HL-60 (cell line): ENCODE measurements around the gene SCYGR3.

Source experiments
- DNase-seq, 2 experiments: peaks; one replicate each; pipeline ENCODE4 v3.0.0-alpha.2; 2010 to 2020; ENCODE audit warnings: low read depth in 1 of 2, low spot score in 1 of 2
- H3K27ac ChIP-seq: fragments of 250-450 bp; sonication (Bioruptor Pico); replicated peaks from 2 replicates; pipeline ENCODE4 v1.5.1; 2020; ENCODE audit warnings: mild to moderate bottlenecking, moderate library complexity
- H3K27me3 ChIP-seq: fragments of 250-450 bp; sonication (Bioruptor Pico); 2 replicates; pipeline ENCODE4 v1.5.1; 2021; ENCODE audit warnings: mild to moderate bottlenecking, moderate library complexity; ENCODE audit not compliant: insufficient read depth, poor library complexity, severe bottlenecking
- H3K4me3 ChIP-seq: replicated peaks from 2 replicates; pipeline ENCODE4 v1.5.1; 2011; ENCODE audit warnings: mild to moderate bottlenecking, control low read depth, low read length; ENCODE audit not compliant: insufficient read depth
- GABPA ChIP-seq: IDR thresholded peaks from 2 replicates; pipeline ENCODE4 v1.6.1; 2012; ENCODE audit warnings: low read depth
- POLR2AphosphoS5 ChIP-seq: IDR thresholded peaks from 2 replicates; pipeline ENCODE4 v1.6.1; 2012; ENCODE audit warnings: low read depth
- SPI1 ChIP-seq: IDR thresholded peaks from 2 replicates; pipeline ENCODE4 v1.6.1; 2012; ENCODE audit warnings: low read depth, mild to moderate bottlenecking, borderline replicate concordance
- TF ChIP-seq, protein P1 (sequence below): IDR thresholded peaks from 2 replicates; pipeline ENCODE4 v1.6.1; 2012; ENCODE audit warnings: low read depth; ENCODE audit not compliant: insufficient replicate concordance
- TF ChIP-seq, protein P2 (sequence below): IDR thresholded peaks from one replicate; pipeline ENCODE4 v1.5.1; 2011; ENCODE audit warnings: low read length, control low read depth, inconsistent platforms; ENCODE audit not compliant: insufficient read depth

The SCYGR3 gene

DNA sequence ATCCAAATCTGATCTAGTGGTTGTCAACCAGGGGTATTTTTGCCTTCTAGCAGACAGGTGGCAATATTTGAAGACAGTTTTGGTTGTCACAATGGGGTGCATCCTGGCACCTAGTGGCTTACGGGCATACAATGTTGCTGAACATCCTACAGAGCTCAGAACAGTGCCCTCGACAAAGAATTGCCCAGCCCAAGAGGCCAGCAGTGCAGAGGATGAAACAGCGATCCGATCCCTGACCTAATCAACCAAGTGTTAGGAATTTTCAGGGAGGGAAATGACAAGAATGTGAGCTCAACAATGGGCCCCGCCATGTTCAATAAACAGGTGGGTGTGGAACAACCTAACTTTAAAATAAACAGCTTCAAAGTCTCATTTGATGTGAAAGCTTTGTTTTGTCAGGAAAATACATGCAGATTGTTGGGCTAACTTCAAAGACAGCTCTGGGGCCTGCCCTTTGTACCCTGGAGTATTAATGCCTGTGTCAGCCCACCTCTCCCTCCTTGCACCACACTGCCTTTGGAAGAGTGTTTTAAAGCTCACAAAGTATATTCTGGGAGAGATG, 29.4 kb upstream of the SCYGR3 start:
- Histone ChIP-seq H3K4me3 (no peak overlapping the region), H3K27ac (no peak overlapping the region), H3K27me3 (peaks cover 4% of the 10 kb centered on the region)
- DNase-seq, result no peak
- TF ChIP-seq, protein P1, sequence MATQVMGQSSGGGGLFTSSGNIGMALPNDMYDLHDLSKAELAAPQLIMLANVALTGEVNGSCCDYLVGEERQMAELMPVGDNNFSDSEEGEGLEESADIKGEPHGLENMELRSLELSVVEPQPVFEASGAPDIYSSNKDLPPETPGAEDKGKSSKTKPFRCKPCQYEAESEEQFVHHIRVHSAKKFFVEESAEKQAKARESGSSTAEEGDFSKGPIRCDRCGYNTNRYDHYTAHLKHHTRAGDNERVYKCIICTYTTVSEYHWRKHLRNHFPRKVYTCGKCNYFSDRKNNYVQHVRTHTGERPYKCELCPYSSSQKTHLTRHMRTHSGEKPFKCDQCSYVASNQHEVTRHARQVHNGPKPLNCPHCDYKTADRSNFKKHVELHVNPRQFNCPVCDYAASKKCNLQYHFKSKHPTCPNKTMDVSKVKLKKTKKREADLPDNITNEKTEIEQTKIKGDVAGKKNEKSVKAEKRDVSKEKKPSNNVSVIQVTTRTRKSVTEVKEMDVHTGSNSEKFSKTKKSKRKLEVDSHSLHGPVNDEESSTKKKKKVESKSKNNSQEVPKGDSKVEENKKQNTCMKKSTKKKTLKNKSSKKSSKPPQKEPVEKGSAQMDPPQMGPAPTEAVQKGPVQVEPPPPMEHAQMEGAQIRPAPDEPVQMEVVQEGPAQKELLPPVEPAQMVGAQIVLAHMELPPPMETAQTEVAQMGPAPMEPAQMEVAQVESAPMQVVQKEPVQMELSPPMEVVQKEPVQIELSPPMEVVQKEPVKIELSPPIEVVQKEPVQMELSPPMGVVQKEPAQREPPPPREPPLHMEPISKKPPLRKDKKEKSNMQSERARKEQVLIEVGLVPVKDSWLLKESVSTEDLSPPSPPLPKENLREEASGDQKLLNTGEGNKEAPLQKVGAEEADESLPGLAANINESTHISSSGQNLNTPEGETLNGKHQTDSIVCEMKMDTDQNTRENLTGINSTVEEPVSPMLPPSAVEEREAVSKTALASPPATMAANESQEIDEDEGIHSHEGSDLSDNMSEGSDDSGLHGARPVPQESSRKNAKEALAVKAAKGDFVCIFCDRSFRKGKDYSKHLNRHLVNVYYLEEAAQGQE, result no peak
- no peak for TF ChIP-seq POLR2AphosphoS5
- no peak for TF ChIP-seq GABPA
- TF ChIP-seq, protein P2, sequence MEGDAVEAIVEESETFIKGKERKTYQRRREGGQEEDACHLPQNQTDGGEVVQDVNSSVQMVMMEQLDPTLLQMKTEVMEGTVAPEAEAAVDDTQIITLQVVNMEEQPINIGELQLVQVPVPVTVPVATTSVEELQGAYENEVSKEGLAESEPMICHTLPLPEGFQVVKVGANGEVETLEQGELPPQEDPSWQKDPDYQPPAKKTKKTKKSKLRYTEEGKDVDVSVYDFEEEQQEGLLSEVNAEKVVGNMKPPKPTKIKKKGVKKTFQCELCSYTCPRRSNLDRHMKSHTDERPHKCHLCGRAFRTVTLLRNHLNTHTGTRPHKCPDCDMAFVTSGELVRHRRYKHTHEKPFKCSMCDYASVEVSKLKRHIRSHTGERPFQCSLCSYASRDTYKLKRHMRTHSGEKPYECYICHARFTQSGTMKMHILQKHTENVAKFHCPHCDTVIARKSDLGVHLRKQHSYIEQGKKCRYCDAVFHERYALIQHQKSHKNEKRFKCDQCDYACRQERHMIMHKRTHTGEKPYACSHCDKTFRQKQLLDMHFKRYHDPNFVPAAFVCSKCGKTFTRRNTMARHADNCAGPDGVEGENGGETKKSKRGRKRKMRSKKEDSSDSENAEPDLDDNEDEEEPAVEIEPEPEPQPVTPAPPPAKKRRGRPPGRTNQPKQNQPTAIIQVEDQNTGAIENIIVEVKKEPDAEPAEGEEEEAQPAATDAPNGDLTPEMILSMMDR, result no peak
- TF ChIP-seq SPI1, result no peak

DNA sequence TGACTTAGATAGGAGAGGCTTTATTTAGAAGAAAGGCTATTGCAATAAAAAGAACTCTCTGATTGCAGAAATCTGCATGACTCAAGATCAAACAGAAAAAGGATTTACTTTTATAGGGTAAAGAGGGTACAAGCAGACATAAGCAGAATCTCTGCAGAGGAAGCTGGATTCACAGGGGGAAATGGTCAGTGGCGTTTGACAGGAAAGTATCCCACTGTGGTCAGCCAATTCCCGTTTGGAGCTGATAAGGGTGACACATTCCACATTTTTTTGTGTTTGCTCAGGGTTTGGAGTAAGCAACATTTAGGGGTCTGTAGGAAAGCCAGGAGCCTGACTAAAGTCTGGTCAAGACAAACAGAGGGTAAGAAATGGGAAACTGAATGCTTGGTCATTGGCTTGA, 28.0 kb upstream of the SCYGR3 start:
- no peak overlapping the region for H3K27ac ChIP-seq
- peaks cover 4% of the 10 kb centered on the region for H3K27me3 ChIP-seq
- no peak for DNase-seq
- no peak overlapping the region for H3K4me3 ChIP-seq
- TF ChIP-seq, protein P1, result no peak
- TF ChIP-seq POLR2AphosphoS5, result no peak
- TF ChIP-seq, protein P2, result no peak
- no peak for TF ChIP-seq SPI1
- TF ChIP-seq GABPA, result no peak

DNA sequence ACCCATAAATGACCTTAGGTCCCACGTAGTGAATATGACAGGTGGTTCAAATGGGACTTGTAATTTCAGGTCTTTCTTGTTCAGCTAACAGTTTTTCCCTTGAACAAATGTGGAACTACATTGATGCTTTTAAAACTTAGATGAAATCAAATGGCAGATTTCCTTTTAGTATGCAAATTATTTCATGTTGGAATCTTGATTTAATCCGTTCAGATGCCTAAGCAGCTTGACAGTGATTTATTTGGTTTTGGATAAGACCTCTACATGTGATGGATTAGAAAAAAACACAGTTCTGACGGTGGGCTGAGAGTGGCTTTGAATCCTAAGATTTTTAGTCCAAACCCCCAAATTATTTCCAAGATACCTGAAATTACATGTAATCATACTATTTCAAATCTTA, 19.6 kb upstream of the SCYGR3 start:
- Histone ChIP-seq H3K27ac (no peak overlapping the region), H3K4me3 (no peak overlapping the region), H3K27me3 (peaks cover 8% of the 10 kb centered on the region)
- no peak for TF ChIP-seq SPI1
- TF ChIP-seq, protein P1, result no peak
- TF ChIP-seq, protein P2, result no peak
- TF ChIP-seq POLR2AphosphoS5, result no peak
- TF ChIP-seq GABPA, result no peak
- DNase-seq, result no peak
